Kidney epithelial cell (primary cell): ENCODE data around the gene GPD1. TPM values are rescaled to one million over a fixed set of nuclear protein-coding genes. Genes with fewer than 3 reads are reported as not detected.

Experiments used
- DNase-seq: peaks from one replicate; pipeline ENCODE4 v3.0.0-alpha.2; 2010; ENCODE audit warnings: low read depth
- H3K27me3 ChIP-seq: 2 replicates; pipeline ENCODE4 v1.6.0; 2011; ENCODE audit warnings: low read length; ENCODE audit not compliant: control insufficient read depth, insufficient read depth
- H3K36me3 ChIP-seq: 2 replicates; pipeline ENCODE4 v1.5.1; 2011; ENCODE audit warnings: low read length; ENCODE audit not compliant: control insufficient read depth, insufficient read depth
- H3K4me3 ChIP-seq: 2 replicates; pipeline ENCODE4 v1.5.1; 2011; ENCODE audit warnings: low read depth, mild to moderate bottlenecking, control low read depth, low read length
- total RNA-seq: library from RNA; depleted of rRNA; stranded (reverse); fragments of >200 nt; gene quantifications from 2 replicates; pipeline ENCODE4 v1.2.3, GENCODE V29; 2015
- TF ChIP-seq, protein P1 (sequence below): IDR thresholded peaks from 2 replicates; pipeline ENCODE4 v1.5.1; 2011; ENCODE audit warnings: mild to moderate bottlenecking, moderate library complexity, low read length, control low read depth, inconsistent platforms; ENCODE audit not compliant: insufficient read depth, poor library complexity, severe bottlenecking

GPD1 gene
- total RNA-seq, 1 donor from 2014 or later: 0.04 TPM

GRCh38 chr12:50156641-50157040 is 52.8 kb downstream of the GPD1 start:
- H3K36me3 ChIP-seq: no peaks in the 10 kb centered on the region
- no peaks in the 10 kb centered on the region for H3K27me3 ChIP-seq
- TF ChIP-seq, protein P1, sequence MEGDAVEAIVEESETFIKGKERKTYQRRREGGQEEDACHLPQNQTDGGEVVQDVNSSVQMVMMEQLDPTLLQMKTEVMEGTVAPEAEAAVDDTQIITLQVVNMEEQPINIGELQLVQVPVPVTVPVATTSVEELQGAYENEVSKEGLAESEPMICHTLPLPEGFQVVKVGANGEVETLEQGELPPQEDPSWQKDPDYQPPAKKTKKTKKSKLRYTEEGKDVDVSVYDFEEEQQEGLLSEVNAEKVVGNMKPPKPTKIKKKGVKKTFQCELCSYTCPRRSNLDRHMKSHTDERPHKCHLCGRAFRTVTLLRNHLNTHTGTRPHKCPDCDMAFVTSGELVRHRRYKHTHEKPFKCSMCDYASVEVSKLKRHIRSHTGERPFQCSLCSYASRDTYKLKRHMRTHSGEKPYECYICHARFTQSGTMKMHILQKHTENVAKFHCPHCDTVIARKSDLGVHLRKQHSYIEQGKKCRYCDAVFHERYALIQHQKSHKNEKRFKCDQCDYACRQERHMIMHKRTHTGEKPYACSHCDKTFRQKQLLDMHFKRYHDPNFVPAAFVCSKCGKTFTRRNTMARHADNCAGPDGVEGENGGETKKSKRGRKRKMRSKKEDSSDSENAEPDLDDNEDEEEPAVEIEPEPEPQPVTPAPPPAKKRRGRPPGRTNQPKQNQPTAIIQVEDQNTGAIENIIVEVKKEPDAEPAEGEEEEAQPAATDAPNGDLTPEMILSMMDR: no peak
- DNase-seq: no peak
- H3K4me3 ChIP-seq: no peak overlapping the region

GRCh38 chr12:50157259-50157658 is 53.5 kb downstream of the GPD1 start:
- Histone ChIP-seq H3K27me3 (no peaks in the 10 kb centered on the region), H3K4me3 (no peak overlapping the region), H3K36me3 (no peaks in the 10 kb centered on the region)
- DNase-seq: no peak
- TF ChIP-seq, protein P1: no peak

DNA sequence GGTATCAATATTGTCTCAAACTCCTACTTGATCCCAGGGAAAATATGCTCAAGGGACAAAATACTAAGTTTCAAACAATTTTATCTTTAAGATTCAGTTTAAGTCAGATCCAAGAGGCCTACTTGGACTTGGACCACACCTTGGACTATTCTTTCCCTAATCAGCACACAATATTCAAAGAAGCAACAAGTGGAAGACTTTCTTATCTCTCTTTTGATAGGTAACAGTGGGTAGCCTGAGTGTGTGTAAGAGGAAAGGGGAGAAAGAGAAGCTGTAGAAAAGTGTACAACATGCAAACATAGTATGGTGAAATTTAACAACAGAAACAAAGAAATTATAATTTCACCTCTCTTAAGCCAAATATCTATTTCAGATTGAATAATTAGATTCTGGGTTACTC is 56.8 kb downstream of the GPD1 start:
- H3K4me3 ChIP-seq: no peak overlapping the region
- DNase-seq: no peak
- TF ChIP-seq, protein P1: no peak
- no peaks in the 10 kb centered on the region for H3K27me3 ChIP-seq
- no peaks in the 10 kb centered on the region for H3K36me3 ChIP-seq

Other genes with a start within 250 kb of the GPD1 start
- not detected in 2 replicates for gene FAIM2, start 200.1 kb upstream of the GPD1 start, total RNA-seq
- not detected in 2 replicates for gene AQP2, start 153.3 kb upstream of the GPD1 start, total RNA-seq
- not detected in 2 replicates for gene AQP5, start 142.1 kb upstream of the GPD1 start, total RNA-seq
- gene AQP6, start 131.1 kb upstream of the GPD1 start, total RNA-seq: not detected in 2 replicates
- 12.1 and 12.3 TPM in 2 replicates for gene RACGAP1, start 78.5 kb upstream of the GPD1 start, total RNA-seq
- gene ASIC1, start 46.4 kb upstream of the GPD1 start, total RNA-seq: 0.75 and 3.6 TPM in 2 replicates
- gene SMARCD1, start 18.7 kb upstream of the GPD1 start, total RNA-seq: 133 and 165 TPM in 2 replicates
- gene COX14, start 8.2 kb downstream of the GPD1 start, total RNA-seq: 35.5 and 53.7 TPM in 2 replicates
- gene CERS5, start 63.4 kb downstream of the GPD1 start, total RNA-seq: 40.3 and 40.9 TPM in 2 replicates
- 89.0 and 96.0 TPM in 2 replicates for gene LIMA1, start 179.5 kb downstream of the GPD1 start, total RNA-seq